Stomach (tissue), 4 donors: ENCODE results near the gene PABPC1L2A.

Experiments
- CTCF ChIP-seq, 7 experiments: fragments of 450-650 bp in 4 of 7; fragments of 200-600 bp in 3 of 7; sonication (generic) in 3 of 7; IDR thresholded peaks; one replicate each; pipeline ENCODE4 v1.5.1; 2016 to 2019; ENCODE audit warnings: antibody characterized with exemption in 7 of 7, control low read depth in 2 of 7, mild to moderate bottlenecking in 1 of 7
- EP300 ChIP-seq: sonication (generic); formaldehyde crosslinking; IDR thresholded peaks from one replicate; pipeline ENCODE4 v1.6.1; 2017; ENCODE audit warnings: antibody characterized with exemption
- POLR2A ChIP-seq, 4 donors: fragments of 450-650 bp; IDR thresholded peaks; one replicate each; pipeline ENCODE4 v1.6.1; 2016; ENCODE audit warnings: antibody characterized with exemption in 4 of 4, control low read depth in 2 of 4, mild to moderate bottlenecking in 1 of 4, moderate library complexity in 1 of 4
- POLR2AphosphoS5 ChIP-seq, 3 donors: sonication (generic); formaldehyde crosslinking; IDR thresholded peaks; one replicate each; pipeline ENCODE4 v1.6.1; 2016; ENCODE audit warnings: antibody characterized with exemption in 3 of 3

- TF ChIP-seq CTCF (IDR thresholded peaks at IDR 0.05) (no peak), POLR2A (IDR thresholded peaks at IDR 0.05) (no peak), POLR2AphosphoS5 (IDR thresholded peaks at IDR 0.05) (no peak), EP300 (no peak)
Observed at GRCh38 chrX:73068467-73069364, 10.6 kb downstream of the PABPC1L2A start.
